Measurements from ENCODE around the gene TMEM52. TPM values are rescaled to one million over a fixed set of nuclear protein-coding genes. Genes with fewer than 3 reads are reported as not detected.

TMEM52 gene
- total and polyA plus RNA-seq, 9 of the 15 experiments (the other 6 are each of a cell fraction or from before 2014, with no cell fraction given) = 0.37 to 22.5 (median 6.8) TPM

- TF ChIP-seq BRF2 (IDR thresholded peaks at IDR 0.05; ENCODE audit: borderline replicate concordance, insufficient read depth, insufficient read length) = no peak
- TF ChIP-seq HES1 (IDR thresholded peaks at IDR 0.05; ENCODE audit: low read depth) = peak; percentile 86; the same call in 1 of the 2 replicates
- TF ChIP-seq RAD51 (IDR thresholded peaks at IDR 0.05; ENCODE audit: borderline replicate concordance, low read depth) = 0 out of 2 replicates have a peak, but pooled peaks have one; percentile 15
- peak; percentile 93 for TF ChIP-seq ARID1B (IDR thresholded peaks at IDR 0.05)
- TF ChIP-seq KLF16 (IDR thresholded peaks at IDR 0.05) = peak; percentile 93
- no peak for TF ChIP-seq SAP30 (IDR thresholded peaks at IDR 0.05; ENCODE audit: borderline replicate concordance, insufficient read depth, low read depth, low read length, poor library complexity, severe bottlenecking)
- peak; percentile 63; the same call in 1 of the 2 replicates for TF ChIP-seq LEF1 (IDR thresholded peaks at IDR 0.05)
- no peak for TF ChIP-seq ZFP1 (CRISPR knock-in tag; IDR thresholded peaks at IDR 0.05)
- TF ChIP-seq PHF8 (IDR thresholded peaks at IDR 0.05; ENCODE audit: borderline replicate concordance, low read length) = no peak
- no peak for TF ChIP-seq TSHZ1 (CRISPR knock-in tag; IDR thresholded peaks at IDR 0.05)
- no peak for TF ChIP-seq ZNF277 (CRISPR knock-in tag; IDR thresholded peaks at IDR 0.05; ENCODE audit: borderline replicate concordance)
- TF ChIP-seq PURB (CRISPR knock-in tag; IDR thresholded peaks at IDR 0.05; ENCODE audit: low read depth) = no peak
- no peak for TF ChIP-seq ZNF431 (CRISPR knock-in tag; IDR thresholded peaks at IDR 0.05)
- peak; percentile 24; the same call in 1 of the 2 replicates for TF ChIP-seq CREB1 (IDR thresholded peaks at IDR 0.05)
- TF ChIP-seq CREB1 (CRISPR knock-in tag; IDR thresholded peaks at IDR 0.05) = no peak
- no peak for TF ChIP-seq ZBTB49 (CRISPR knock-in tag; IDR thresholded peaks at IDR 0.05; ENCODE audit: borderline replicate concordance)
- TF ChIP-seq ZNF551 (CRISPR knock-in tag; IDR thresholded peaks at IDR 0.05) = no peak
- peak; percentile 79 for TF ChIP-seq NFE2 (IDR thresholded peaks at IDR 0.05; ENCODE audit: low read depth)
Observed at GRCh38 chr1:1883092-1883873, 35.8 kb downstream of the TMEM52 start (continued).

All from K562 (cell line).